HG03457 (cell line): ENCODE results near the gene ZNHIT3.
"Not testable (repeated sequence)": the region's sequence is repeated elsewhere in the genome, so short reads cannot be mapped to it uniquely, and the experiment has no call there.

Source experiments
- ATAC-seq: cut with Tn5 transposase; IDR thresholded peaks from one replicate; pipeline ENCODE4 v1.9.1; 2021; ENCODE audit warnings: moderate number of reproducible peaks; ENCODE audit not compliant: unreplicated experiment

The ZNHIT3 gene

GRCh38 chr17:36482611-36483504, 3.6 kb upstream of the ZNHIT3 start:
- no peak for ATAC-seq

- not testable (repeated sequence) for ATAC-seq
Observed at GRCh38 chr17:36484021-36484420, 2.5 kb upstream of the ZNHIT3 start.

GRCh38 chr17:36485027-36485426, 1.5 kb upstream of the ZNHIT3 start:
- ATAC-seq, result no peak

GRCh38 chr17:36485805-36486203, 677 bp upstream of the ZNHIT3 start:
- no peak for ATAC-seq

- ATAC-seq, result no peak
Observed at GRCh38 chr17:36493956-36494355, 7.5 kb downstream of the ZNHIT3 start.

GRCh38 chr17:36494674-36495073, 8.2 kb downstream of the ZNHIT3 start:
- no peak for ATAC-seq

GRCh38 chr17:36495076-36495578, 8.6 kb downstream of the ZNHIT3 start:
- ATAC-seq, result no peak

GRCh38 chr17:36496018-36496789, 9.7 kb downstream of the ZNHIT3 start:
- ATAC-seq, result no peak

GRCh38 chr17:36498155-36498554, 11.7 kb downstream of the ZNHIT3 start:
- no peak for ATAC-seq

- no peak for ATAC-seq
Observed at GRCh38 chr17:36498560-36499300, 12.2 kb downstream of the ZNHIT3 start.

GRCh38 chr17:36500745-36501225, 14.3 kb downstream of the ZNHIT3 start:
- no peak for ATAC-seq

GRCh38 chr17:36501351-36501750, 14.9 kb downstream of the ZNHIT3 start:
- ATAC-seq, result no peak

GRCh38 chr17:36501963-36502362, 15.5 kb downstream of the ZNHIT3 start:
- ATAC-seq, result no peak

GRCh38 chr17:36503456-36504155, 17.1 kb downstream of the ZNHIT3 start:
- no peak for ATAC-seq

GRCh38 chr17:36504156-36504545, 17.7 kb downstream of the ZNHIT3 start:
- no peak for ATAC-seq

GRCh38 chr17:36505171-36505570, 18.7 kb downstream of the ZNHIT3 start:
- no peak for ATAC-seq

- ATAC-seq, result no peak
Observed at GRCh38 chr17:36506249-36506826, 19.9 kb downstream of the ZNHIT3 start.

- no peak for ATAC-seq
Observed at GRCh38 chr17:36506831-36507230, 20.4 kb downstream of the ZNHIT3 start.

GRCh38 chr17:36507266-36507665, 20.8 kb downstream of the ZNHIT3 start:
- ATAC-seq, result no peak

GRCh38 chr17:36508439-36508838, 22.0 kb downstream of the ZNHIT3 start:
- ATAC-seq, result not testable (repeated sequence)
